Smooth muscle cell of bladder (primary cell): ENCODE measurements around the gene LTB4R2. TPM values are rescaled to one million over a fixed set of nuclear protein-coding genes. Genes with fewer than 3 reads are reported as not detected.

Source experiments
- total RNA-seq: library from RNA; depleted of rRNA; stranded (reverse); fragments of >200 nt; gene quantifications from 2 replicates; pipeline ENCODE4 v1.2.3, GENCODE V29; 2014

LTB4R2 gene
- 1.6 and 2.7 TPM in 2 replicates for total RNA-seq

DNA sequence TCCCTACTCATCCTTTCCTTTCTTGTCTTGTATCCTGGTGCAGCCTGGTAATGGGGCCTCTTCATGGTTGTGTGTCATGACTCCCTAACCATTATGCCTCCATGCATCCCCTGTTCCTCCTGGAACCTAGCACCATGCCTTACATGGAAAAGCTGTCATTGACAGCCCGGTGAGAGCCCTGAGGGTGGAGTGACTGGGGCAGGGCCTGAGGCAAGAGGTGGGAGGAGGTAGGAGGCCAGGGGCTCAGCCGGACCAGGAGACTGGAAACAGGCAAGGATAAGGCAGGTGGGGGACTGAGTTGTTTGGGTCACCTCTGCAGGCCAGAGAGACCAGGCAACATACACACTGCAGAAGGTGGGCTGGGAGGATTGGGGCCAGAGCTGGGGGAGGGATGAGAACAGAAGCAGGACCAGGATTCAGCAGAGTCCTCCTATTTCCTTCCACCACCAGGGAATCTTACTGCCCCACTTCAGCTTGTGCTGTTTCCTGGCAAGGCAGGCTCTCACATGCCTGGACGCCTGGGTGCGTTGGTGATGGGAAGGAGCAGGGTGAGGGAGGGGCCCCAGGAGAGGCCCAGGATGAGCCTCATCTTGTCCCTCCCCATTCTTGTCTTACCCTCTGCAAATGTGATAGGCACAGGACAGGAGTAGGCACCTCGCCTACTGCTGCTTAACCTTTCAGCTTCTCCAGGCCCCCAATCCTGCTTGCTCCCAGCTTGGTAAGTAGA lies at the start of gene LTB4R2:
LTB4R2 (plus strand) TSS at position 603 of the 727 bp plus-strand sequence. CDS start 525 bp downstream, outside the sequence.

DNA sequence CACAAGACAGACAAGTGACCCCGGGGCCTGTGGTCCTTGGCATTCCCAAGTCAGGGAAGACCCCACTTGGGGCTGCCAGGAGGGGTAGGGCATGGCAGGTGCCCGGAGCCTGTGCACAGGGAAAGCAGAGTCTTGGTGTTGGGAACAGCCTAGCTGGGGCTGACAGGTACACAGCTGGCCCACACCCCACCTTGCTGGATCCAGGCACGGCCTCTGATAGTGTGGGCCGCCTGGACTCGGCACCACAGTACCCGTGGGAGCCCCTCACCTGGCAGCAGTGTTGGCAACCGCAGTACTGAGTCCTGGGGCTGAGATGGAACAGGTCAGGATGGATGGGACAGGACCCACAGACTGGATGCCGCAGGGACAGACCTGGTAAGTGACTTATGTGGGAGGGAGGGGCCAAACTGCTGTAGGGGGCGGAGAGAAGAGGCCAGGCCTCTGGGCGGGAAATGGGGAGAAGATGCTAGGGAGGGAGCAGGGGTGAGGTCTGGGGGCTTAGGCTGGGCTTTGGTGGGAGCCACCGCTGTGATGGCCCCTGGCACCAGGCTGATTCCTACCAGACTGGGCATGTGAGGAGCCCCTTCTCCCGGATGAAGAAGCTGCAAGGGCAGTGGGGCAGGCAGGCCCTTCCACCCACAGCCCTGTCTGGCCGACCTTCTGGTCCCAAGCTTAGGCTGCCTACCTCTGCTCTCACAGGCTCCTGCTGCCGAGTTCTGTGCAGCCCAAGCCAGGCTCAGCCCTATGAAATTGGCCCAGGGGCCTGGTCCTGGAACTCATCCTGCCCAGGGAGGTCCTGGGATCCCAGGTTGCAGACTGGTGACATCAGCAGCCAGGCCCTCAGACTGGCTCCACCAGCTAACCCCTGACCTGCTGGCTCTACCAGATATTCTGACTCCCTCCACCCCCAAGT lies 46.9 kb upstream of the LTB4R2 start, which contains the start of gene TGM1:
TGM1 (minus strand) TSS at position 357 of the 913 bp plus-strand sequence. CDS start 825 bp downstream, outside the sequence.

GRCh38 chr14:24271134-24271833 lies 38.7 kb upstream of the LTB4R2 start, which contains the start of gene RABGGTA:
RABGGTA (minus strand) TSS chr14:24271597; CDS start chr14:24271115, 482 bp downstream.

DNA sequence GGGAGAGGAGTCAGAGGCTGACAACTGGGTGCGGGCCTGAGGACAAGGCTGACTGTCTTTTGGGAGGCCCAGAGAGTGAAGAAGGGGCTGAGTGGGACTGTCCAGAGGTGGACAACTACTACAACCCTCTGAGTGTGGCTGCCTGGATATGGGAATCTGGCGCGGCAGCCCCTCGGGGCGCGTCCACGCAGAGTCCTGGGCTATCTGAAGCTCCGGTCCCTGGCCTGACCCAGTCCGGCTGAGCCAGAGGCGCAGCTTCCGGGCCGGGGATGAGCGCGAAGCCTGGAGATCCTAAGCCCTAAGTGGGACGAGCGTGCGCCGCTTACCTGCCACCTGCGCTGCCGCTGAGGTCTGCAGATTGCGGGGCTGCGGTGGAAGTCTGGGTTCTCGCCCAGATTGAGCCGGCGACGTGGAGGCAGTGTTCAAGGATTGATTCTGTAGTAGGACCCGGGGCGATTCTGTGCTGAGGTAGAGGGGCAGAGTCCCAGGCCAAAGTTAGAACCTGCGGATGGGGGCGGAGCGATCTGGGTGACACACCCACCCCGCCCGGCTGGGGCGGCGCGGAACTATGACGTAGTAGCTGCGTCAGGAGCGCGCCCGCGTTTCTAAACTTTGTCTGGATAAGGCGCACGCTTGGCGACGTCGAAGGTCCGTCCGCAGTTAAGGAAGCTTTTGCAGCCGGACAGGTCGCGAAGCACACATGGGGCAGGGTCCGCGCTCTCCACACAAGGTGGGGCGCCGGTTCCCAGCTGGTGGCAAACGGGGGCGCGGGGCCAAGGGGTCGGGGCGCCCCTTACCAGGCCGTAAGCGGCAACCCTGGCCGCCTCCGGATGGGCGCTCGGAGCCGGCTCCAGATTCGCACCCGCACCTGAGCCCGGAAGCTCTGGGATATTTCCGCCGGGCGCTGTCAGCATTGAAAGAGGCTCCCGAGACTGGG lies 10.4 kb upstream of the LTB4R2 start, which contains the start of the genes DHRS1 and NOP9:
DHRS1 (minus strand) TSS at position 526 of the 937 bp plus-strand sequence. CDS start 674 bp downstream, outside the sequence.
NOP9 (plus strand) TSS at position 596 of the 937 bp plus-strand sequence; CDS start at position 701, 105 bp downstream.

DNA sequence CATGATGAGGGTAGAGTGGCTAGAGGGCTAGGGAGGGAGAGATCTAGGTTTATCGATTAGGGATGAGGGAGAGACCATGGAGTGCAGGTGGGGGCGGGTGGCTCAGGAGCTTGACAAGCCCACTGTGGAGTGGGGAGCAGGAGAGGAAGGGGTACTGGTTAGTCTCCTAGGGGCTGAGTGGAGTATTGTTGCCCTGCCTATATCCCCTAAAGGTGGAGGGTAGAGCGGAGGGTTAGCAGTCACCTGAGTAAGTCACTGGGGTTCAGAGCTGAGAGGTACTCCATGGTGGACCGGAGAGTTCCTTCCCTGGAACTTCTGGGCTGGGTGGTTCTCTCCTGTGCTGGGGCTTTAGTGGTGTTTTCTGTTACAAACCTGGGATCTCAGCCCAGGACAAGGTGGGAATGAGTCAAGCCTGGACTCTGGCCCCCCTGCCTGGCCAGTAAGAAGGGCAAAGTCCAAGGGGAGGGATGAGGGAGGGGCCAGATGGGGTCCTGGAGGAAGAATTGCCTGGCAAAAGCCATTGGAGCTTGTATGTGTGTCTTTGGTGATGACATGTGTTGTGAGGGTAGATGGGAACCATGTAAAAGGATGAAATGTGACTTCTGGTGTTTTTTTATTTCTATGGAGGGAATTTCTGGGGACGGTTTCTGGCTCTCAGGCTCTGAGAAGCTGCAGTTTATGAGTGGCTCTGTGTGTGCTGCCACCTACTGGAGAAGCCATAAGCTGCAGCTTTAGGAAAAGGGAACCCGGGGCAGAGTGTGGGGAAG lies 2.2 kb upstream of the LTB4R2 start, which contains the start of gene CIDEB:
CIDEB (minus strand) TSS at position 403 of the 767 bp plus-strand sequence; CDS start at position 284, 119 bp downstream.

GRCh38 chr14:24310646-24311604 lies 985 bp downstream of the LTB4R2 start, which contains the start of gene LTB4R:
LTB4R (plus strand) TSS chr14:24311502; CDS start chr14:24315652, 4,150 bp downstream.

DNA sequence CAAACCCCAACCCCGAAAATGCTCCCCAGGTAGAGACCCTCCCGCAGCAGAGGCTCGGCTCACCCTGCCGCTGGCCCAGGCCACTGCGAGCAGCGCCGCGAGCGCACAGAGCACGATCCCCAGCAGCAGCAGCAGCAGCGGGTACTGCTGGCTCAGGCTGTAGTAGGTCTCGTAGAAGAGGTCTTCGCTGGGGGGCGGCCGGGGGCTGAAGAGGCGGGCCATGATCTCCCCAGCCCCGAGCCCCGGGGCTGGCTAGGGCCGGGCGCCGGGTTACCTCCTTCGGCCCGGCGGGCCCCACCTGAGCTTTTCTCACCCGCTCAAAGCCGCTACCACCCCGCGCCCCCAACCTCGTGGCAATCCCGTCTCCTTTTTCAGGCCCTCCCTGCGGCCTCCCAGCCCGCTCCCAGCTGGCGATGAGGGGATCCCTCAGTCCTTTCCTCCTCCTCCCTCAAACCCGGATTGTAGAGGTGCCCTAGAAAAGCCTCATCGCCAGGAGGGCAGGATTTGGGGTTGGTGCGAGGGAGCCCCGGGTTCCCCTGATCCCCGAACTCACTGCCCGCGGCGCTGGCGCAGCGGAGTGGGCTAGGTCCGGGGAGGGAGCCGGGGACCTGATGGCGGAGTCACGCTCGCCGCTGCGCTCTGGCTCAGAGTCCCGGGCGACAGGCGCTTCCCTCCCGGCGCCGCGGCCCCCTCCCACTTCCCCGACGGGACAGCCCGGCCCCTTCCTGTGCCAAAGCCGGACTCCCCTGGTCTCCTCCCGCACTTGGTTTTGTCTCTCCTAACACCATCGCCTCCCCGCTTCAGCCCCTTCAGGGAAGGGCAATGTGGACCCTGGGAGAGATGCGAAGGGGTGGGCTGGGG lies 24.7 kb downstream of the LTB4R2 start, which contains the start of gene ADCY4:
ADCY4 (minus strand) TSS at position 641 of the 861 bp plus-strand sequence; CDS start at position 222, 419 bp downstream.

DNA sequence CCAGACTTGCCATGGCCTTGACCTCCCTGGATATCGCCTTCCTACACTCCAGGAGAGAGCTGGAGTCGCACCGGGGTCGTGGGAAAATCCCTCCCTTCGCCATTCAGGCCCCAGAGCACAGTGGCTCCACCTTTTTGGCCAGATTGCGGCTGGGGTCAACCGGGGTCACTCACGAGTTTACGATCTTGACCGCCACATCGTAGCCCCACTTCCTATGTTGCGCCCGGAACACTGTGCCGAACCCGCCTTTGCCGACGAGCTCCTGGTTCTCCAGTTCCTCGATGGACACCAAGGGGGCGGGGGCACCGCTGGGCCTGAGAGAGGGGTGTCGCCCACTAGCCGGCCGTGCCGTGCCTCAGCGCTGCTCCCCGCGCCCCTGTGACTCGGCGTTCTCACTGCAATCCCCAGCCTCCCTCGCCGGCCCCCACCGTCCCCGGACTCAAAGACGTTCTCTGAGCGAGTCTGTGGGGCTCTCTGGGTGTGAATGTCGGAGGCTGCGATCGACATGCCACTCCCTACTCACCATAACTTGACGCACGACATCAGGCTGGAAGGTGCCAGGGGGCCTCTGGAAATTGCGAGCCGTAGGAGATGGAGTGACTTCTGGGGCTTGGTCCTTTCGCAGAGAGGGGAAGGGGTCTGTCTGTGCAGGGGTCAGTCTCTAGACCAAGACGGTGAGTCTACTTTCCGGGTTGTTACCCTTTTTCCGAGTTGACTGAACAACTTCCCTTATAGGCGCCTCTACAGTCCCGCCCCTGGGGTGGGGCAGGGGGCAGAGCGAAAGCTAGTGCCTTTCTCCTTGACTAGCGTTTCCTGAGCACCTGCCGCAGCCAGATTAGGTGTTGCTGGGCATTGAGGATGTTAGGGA lies 29.6 kb downstream of the LTB4R2 start, which contains the start of gene RIPK3:
RIPK3 (minus strand) TSS at position 708 of the 868 bp plus-strand sequence; CDS start at position 543, 165 bp downstream.

Other genes with a start within 250 kb of the LTB4R2 start
- gene CPNE6, start 238.6 kb upstream of the LTB4R2 start, total RNA-seq = not detected in 2 replicates
- gene PCK2, start 215.8 kb upstream of the LTB4R2 start, total RNA-seq = 20.1 and 38.3 TPM in 2 replicates
- 50.9 and 53.0 TPM in 2 replicates for gene DCAF11, start 195.4 kb upstream of the LTB4R2 start, total RNA-seq
- 0.28 and 0.46 TPM in 2 replicates for gene NRL, start 195.2 kb upstream of the LTB4R2 start, total RNA-seq
- gene FITM1, start 179.5 kb upstream of the LTB4R2 start, total RNA-seq = under 0.01 TPM in 1 of 2 replicates, not detected in the other
- gene PSME1, start 173.9 kb upstream of the LTB4R2 start, total RNA-seq = 104 and 134 TPM in 2 replicates
- 17.4 and 17.8 TPM in 2 replicates for gene EMC9, start 168.5 kb upstream of the LTB4R2 start, total RNA-seq
- gene PSME2, start 163.5 kb upstream of the LTB4R2 start, total RNA-seq = 83.8 and 104 TPM in 2 replicates
- 25.0 and 32.0 TPM in 2 replicates for gene RNF31, start 162.6 kb upstream of the LTB4R2 start, total RNA-seq
- 65.7 and 69.2 TPM in 2 replicates for gene IRF9, start 148.9 kb upstream of the LTB4R2 start, total RNA-seq
- gene REC8, start 138.1 kb upstream of the LTB4R2 start, total RNA-seq = 0.85 and 1.2 TPM in 2 replicates
- gene IPO4, start 121.3 kb upstream of the LTB4R2 start, total RNA-seq = 27.4 and 27.8 TPM in 2 replicates
- gene TM9SF1, start 114.7 kb upstream of the LTB4R2 start, total RNA-seq = 50.9 and 58.4 TPM in 2 replicates
- gene TSSK4, start 104.4 kb upstream of the LTB4R2 start, total RNA-seq = 0.14 and 0.28 TPM in 2 replicates
- gene CHMP4A, start 96.7 kb upstream of the LTB4R2 start, total RNA-seq = 19.7 and 20.3 TPM in 2 replicates
- 16.2 and 17.7 TPM in 2 replicates for gene MDP1, start 94.1 kb upstream of the LTB4R2 start, total RNA-seq
- gene NEDD8, start 77.8 kb upstream of the LTB4R2 start, total RNA-seq = 226 and 239 TPM in 2 replicates
- 123 and 126 TPM in 2 replicates for gene GMPR2, start 77.2 kb upstream of the LTB4R2 start, total RNA-seq
- gene TINF2, start 67.5 kb upstream of the LTB4R2 start, total RNA-seq = 37.0 and 42.7 TPM in 2 replicates
- 0.71 and 1.6 TPM in 2 replicates for gene TGM1, start 47.0 kb upstream of the LTB4R2 start, total RNA-seq
- gene RABGGTA, start 38.5 kb upstream of the LTB4R2 start, total RNA-seq = 16.6 and 20.1 TPM in 2 replicates
- gene DHRS1, start 10.4 kb upstream of the LTB4R2 start, total RNA-seq = 7.2 and 10.5 TPM in 2 replicates
- 14.2 and 17.1 TPM in 2 replicates for gene NOP9, start 10.3 kb upstream of the LTB4R2 start, total RNA-seq
- 1.00 and 1.8 TPM in 2 replicates for gene CIDEB, start 2.2 kb upstream of the LTB4R2 start, total RNA-seq
- 0.71 and 1.9 TPM in 2 replicates for gene LTB4R, start 1.4 kb downstream of the LTB4R2 start, total RNA-seq
- gene ADCY4, start 24.9 kb downstream of the LTB4R2 start, total RNA-seq = 3.4 and 5.3 TPM in 2 replicates
- 2.5 and 2.8 TPM in 2 replicates for gene RIPK3, start 29.9 kb downstream of the LTB4R2 start, total RNA-seq
- gene NFATC4, start 58.0 kb downstream of the LTB4R2 start, total RNA-seq = 48.2 and 66.7 TPM in 2 replicates
- gene NYNRIN, start 88.9 kb downstream of the LTB4R2 start, total RNA-seq = 6.4 and 10.2 TPM in 2 replicates
- gene CBLN3, start 119.5 kb downstream of the LTB4R2 start, total RNA-seq = 3.3 and 3.4 TPM in 2 replicates
- gene KHNYN, start 119.8 kb downstream of the LTB4R2 start, total RNA-seq = 42.5 and 60.6 TPM in 2 replicates
- gene SDR39U1, start 132.6 kb downstream of the LTB4R2 start, total RNA-seq = 9.4 and 10.3 TPM in 2 replicates
- not detected in 2 replicates for gene CMA1, start 198.1 kb downstream of the LTB4R2 start, total RNA-seq